Measurements from ENCODE around the gene NFIB. TPM values are rescaled to one million over a fixed set of nuclear protein-coding genes. Genes with fewer than 3 reads are reported as not detected.

NFIB gene
- total RNA-seq, 1 experiment from 2014 or later, result 0.61 TPM

- H3K27ac Mint-ChIP-seq (ENCODE audit: unreplicated experiment), result no peak overlapping the region
- no peaks in the 10 kb centered on the region for H3K36me3 Mint-ChIP-seq (ENCODE audit: insufficient read depth, unreplicated experiment)
- Histone ChIP-seq H3K4me3 (ENCODE audit: low read depth, low read length) (no peak overlapping the region), H3K9me3 (no peaks in the 10 kb centered on the region), H3K4me1 (no peaks in the 10 kb centered on the region), H3K27me3 (replicated peaks; ENCODE audit: control insufficient read depth, insufficient read depth, low read length) (no peaks in the 10 kb centered on the region), H3K36me3 (ENCODE audit: control insufficient read depth, insufficient read depth, low read length) (no peaks in the 10 kb centered on the region)
- POLR2A ChIA-PET, result no interaction called here
- no peaks in the 10 kb centered on the region for H3K9me3 Mint-ChIP-seq (ENCODE audit: unreplicated experiment)
- no peak overlapping the region for H3K4me3 Mint-ChIP-seq (ENCODE audit: unreplicated experiment)
- no peak for DNase-seq
- BruUV-seq (replicated peaks), result no TSS peak
- intact Hi-C loops (cut with micrococcal nuclease; ENCODE audit: unreplicated experiment), result no loop called here
- CTCF ChIA-PET, result no interaction called here
- no peak for TF ChIP-seq CTCF (IDR thresholded peaks at IDR 0.05; ENCODE audit: insufficient read depth in 1 of 2, low read depth in 1 of 2, low read length in 1 of 2, severe bottlenecking in 1 of 2, unreplicated experiment in 1 of 2)
- H3K27me3 Mint-ChIP-seq (ENCODE audit: insufficient read depth, unreplicated experiment), result no peaks in the 10 kb centered on the region
- no peaks in the 10 kb centered on the region for H3K4me1 Mint-ChIP-seq (ENCODE audit: low read depth, unreplicated experiment)
Measured at GRCh38 chr9:14094491-14094890, 219.4 kb downstream of the NFIB start.

- Histone ChIP-seq H3K4me3 (ENCODE audit: low read depth, low read length) (no peak overlapping the region), H3K36me3 (ENCODE audit: control insufficient read depth, insufficient read depth, low read length) (no peaks in the 10 kb centered on the region), H3K4me1 (no peaks in the 10 kb centered on the region), H3K27me3 (replicated peaks; ENCODE audit: control insufficient read depth, insufficient read depth, low read length) (no peaks in the 10 kb centered on the region), H3K9me3 (no peaks in the 10 kb centered on the region)
- no peaks in the 10 kb centered on the region for H3K4me1 Mint-ChIP-seq (ENCODE audit: low read depth, unreplicated experiment)
- no peaks in the 10 kb centered on the region for H3K9me3 Mint-ChIP-seq (ENCODE audit: unreplicated experiment)
- DNase-seq, result no peak
- no TSS peak for BruUV-seq (replicated peaks)
- intact Hi-C loops (cut with micrococcal nuclease; ENCODE audit: unreplicated experiment), result no loop called here
- no peaks in the 10 kb centered on the region for H3K27me3 Mint-ChIP-seq (ENCODE audit: insufficient read depth, unreplicated experiment)
- TF ChIP-seq CTCF (IDR thresholded peaks at IDR 0.05; ENCODE audit: insufficient read depth in 1 of 2, low read depth in 1 of 2, low read length in 1 of 2, severe bottlenecking in 1 of 2, unreplicated experiment in 1 of 2), result no peak
- ChIA-PET CTCF (no interaction called here), POLR2A (no interaction called here)
- H3K36me3 Mint-ChIP-seq (ENCODE audit: insufficient read depth, unreplicated experiment), result no peaks in the 10 kb centered on the region
- H3K4me3 Mint-ChIP-seq (ENCODE audit: unreplicated experiment), result no peak overlapping the region
- H3K27ac Mint-ChIP-seq (ENCODE audit: unreplicated experiment), result no peak overlapping the region
Measured at GRCh38 chr9:14092344-14092743, 221.6 kb downstream of the NFIB start.

GRCh38 chr9:14089051-14089803, 224.7 kb downstream of the NFIB start:
- Histone ChIP-seq H3K4me3 (ENCODE audit: low read depth, low read length) (no peak overlapping the region), H3K27me3 (replicated peaks; ENCODE audit: control insufficient read depth, insufficient read depth, low read length) (no peaks in the 10 kb centered on the region), H3K9me3 (no peaks in the 10 kb centered on the region), H3K4me1 (no peaks in the 10 kb centered on the region), H3K36me3 (ENCODE audit: control insufficient read depth, insufficient read depth, low read length) (no peaks in the 10 kb centered on the region)
- TF ChIP-seq CTCF (IDR thresholded peaks at IDR 0.05; ENCODE audit: insufficient read depth in 1 of 2, low read depth in 1 of 2, low read length in 1 of 2, severe bottlenecking in 1 of 2, unreplicated experiment in 1 of 2), result no peak
- H3K27me3 Mint-ChIP-seq (ENCODE audit: insufficient read depth, unreplicated experiment), result no peaks in the 10 kb centered on the region
- H3K27ac Mint-ChIP-seq (ENCODE audit: unreplicated experiment), result no peak overlapping the region
- DNase-seq, result no peak
- POLR2A ChIA-PET, result no interaction called here
- H3K36me3 Mint-ChIP-seq (ENCODE audit: insufficient read depth, unreplicated experiment), result no peaks in the 10 kb centered on the region
- H3K9me3 Mint-ChIP-seq (ENCODE audit: unreplicated experiment), result no peaks in the 10 kb centered on the region
- intact Hi-C loops (cut with micrococcal nuclease; ENCODE audit: unreplicated experiment), result no loop called here
- H3K4me1 Mint-ChIP-seq (ENCODE audit: low read depth, unreplicated experiment), result no peaks in the 10 kb centered on the region
- BruUV-seq (replicated peaks), result no TSS peak
- CTCF ChIA-PET, result no interaction called here
- no peak overlapping the region for H3K4me3 Mint-ChIP-seq (ENCODE audit: unreplicated experiment)
